Stomach (tissue), 9 donors: Measurements from ENCODE around the gene CDHR3. TPM values are rescaled to one million over a fixed set of nuclear protein-coding genes. Genes with fewer than 3 reads are reported as not detected.

Experiments used
- DNase-seq, 2 donors: peaks; one replicate each; pipeline versions ENCODE4 v3.0.0 to v3.0.0-alpha.2; 2013 to 2019
- H3K27ac ChIP-seq, 5 donors: fragments of 200-600 bp in 4 of 5; sonication (generic) in 4 of 5; one replicate each; pipeline ENCODE4 v1.5.1; 2013 to 2019; ENCODE audit warnings: mild to moderate bottlenecking in 1 of 5, moderate library complexity in 1 of 5
- H3K27me3 ChIP-seq, 3 donors: fragments of 200-600 bp; sonication (generic); one replicate each; pipeline ENCODE4 v1.5.1; 2017 to 2019; ENCODE audit warnings: mixed run types in 1 of 3
- H3K36me3 ChIP-seq, 4 donors: fragments of 200-600 bp; sonication (generic); 1 replicate in 3 of 4; 2 replicates in 1 of 4; pipeline ENCODE4 v1.5.1; 2016 to 2019
- H3K4me1 ChIP-seq, 4 donors: fragments of 200-600 bp; sonication (generic); one replicate each; pipeline ENCODE4 v1.5.1; 2016 to 2019
- H3K4me3 ChIP-seq, 4 donors: fragments of 200-600 bp; sonication (generic) in 3 of 4; one replicate each; pipeline ENCODE4 v1.5.1; 2016 to 2019; ENCODE audit warnings: mild to moderate bottlenecking in 1 of 4
- H3K9me3 ChIP-seq, 4 donors: fragments of 200-600 bp; sonication (generic); one replicate each; pipeline ENCODE4 v1.5.1; 2016 to 2019
- CTCF ChIP-seq, 7 experiments: fragments of 450-650 bp in 4 of 7; fragments of 200-600 bp in 3 of 7; sonication (generic) in 3 of 7; IDR thresholded peaks; one replicate each; pipeline ENCODE4 v1.5.1; 2016 to 2019; ENCODE audit warnings: antibody characterized with exemption in 7 of 7, control low read depth in 2 of 7, mild to moderate bottlenecking in 1 of 7
- EP300 ChIP-seq: sonication (generic); formaldehyde crosslinking; IDR thresholded peaks from one replicate; pipeline ENCODE4 v1.6.1; 2017; ENCODE audit warnings: antibody characterized with exemption
- POLR2A ChIP-seq, 4 donors: fragments of 450-650 bp; IDR thresholded peaks; one replicate each; pipeline ENCODE4 v1.6.1; 2016; ENCODE audit warnings: antibody characterized with exemption in 4 of 4, control low read depth in 2 of 4, mild to moderate bottlenecking in 1 of 4, moderate library complexity in 1 of 4
- POLR2AphosphoS5 ChIP-seq, 3 donors: sonication (generic); formaldehyde crosslinking; IDR thresholded peaks; one replicate each; pipeline ENCODE4 v1.6.1; 2016; ENCODE audit warnings: antibody characterized with exemption in 3 of 3
- WGBS, 5 donors: extraction: QIAGEN DNeasy Blood & Tissue Kit in 3 of 5; methylation state at CpG; one replicate each; pipeline versions ENCODE4 v1.1.5 to v1.1.7; 2013 to 2018; 5-methylcytosine and 5-hydroxymethylcytosine counted together
- intact Hi-C: fragments of 100-400 bp; cut with DNase I; formaldehyde crosslinking; loops from one replicate; pipeline ENCODE4 v1.15.1; 2023; ENCODE audit warnings: low total_unique reads
- polyA plus RNA-seq, 3 donors: library from polyadenylated mRNA; stranded (reverse); fragments of 200-250 nt; gene quantifications; one replicate each; pipeline ENCODE4 v1.2.3, GENCODE V29; 2013
- total RNA-seq, 5 donors: library from RNA; depleted of rRNA; stranded (reverse); fragments of >200 nt; gene quantifications; one replicate each; pipeline versions ENCODE4 v1.1.0 to v1.2.3, GENCODE V29; 2014 to 2016
- donor health status: healthy with polysubstance abuse.
- donor health status: Bipolar disorder and iron deficiency.
- donor health status: healthy.

CDHR3 gene
- total and polyA plus RNA-seq, 8 donors, result 1.2 to 62.5 (median 10.6) TPM

GRCh38 chr7:105941596-105941995, 21.5 kb upstream of the CDHR3 start:
- H3K4me3 ChIP-seq, result no peak overlapping the region
- TF ChIP-seq POLR2AphosphoS5 (IDR thresholded peaks at IDR 0.05) (no peak), POLR2A (IDR thresholded peaks at IDR 0.05) (no peak), EP300 (no peak), CTCF (IDR thresholded peaks at IDR 0.05) (no peak)
- no peaks in the 10 kb centered on the region for H3K4me1 ChIP-seq
- H3K27ac ChIP-seq, result no peak overlapping the region
- H3K27me3 ChIP-seq, result no peaks in the 10 kb centered on the region
- no peaks in the 10 kb centered on the region for H3K9me3 ChIP-seq
- intact Hi-C loops, result no loop called here
- no peaks in the 10 kb centered on the region for H3K36me3 ChIP-seq
- no peak for DNase-seq

GRCh38 chr7:105943486-105943885, 19.6 kb upstream of the CDHR3 start:
- WGBS, 5 donors, result 65 to 74% (median 69%) methylated on average over 2 of the region's 2 CpGs
- Histone ChIP-seq H3K9me3 (no peaks in the 10 kb centered on the region), H3K36me3 (no peaks in the 10 kb centered on the region), H3K4me3 (no peak overlapping the region), H3K27ac (no peak overlapping the region), H3K27me3 (no peaks in the 10 kb centered on the region), H3K4me1 (no peaks in the 10 kb centered on the region)
- intact Hi-C loops, result no loop called here
- DNase-seq, result no peak
- TF ChIP-seq CTCF (IDR thresholded peaks at IDR 0.05), result no peak
- no peak for TF ChIP-seq POLR2AphosphoS5 (IDR thresholded peaks at IDR 0.05)
- TF ChIP-seq POLR2A (IDR thresholded peaks at IDR 0.05), result no peak
- no peak for TF ChIP-seq EP300

- no peak overlapping the region for H3K4me3 ChIP-seq
- H3K27ac ChIP-seq, result no peak overlapping the region
- no peaks in the 10 kb centered on the region for H3K9me3 ChIP-seq
- H3K36me3 ChIP-seq, result no peaks in the 10 kb centered on the region
- H3K4me1 ChIP-seq, result no peaks in the 10 kb centered on the region
- DNase-seq, result no peak
- TF ChIP-seq POLR2AphosphoS5 (IDR thresholded peaks at IDR 0.05), result no peak
- no peak for TF ChIP-seq POLR2A (IDR thresholded peaks at IDR 0.05)
- TF ChIP-seq EP300, result no peak
- no peak for TF ChIP-seq CTCF (IDR thresholded peaks at IDR 0.05)
- no peaks in the 10 kb centered on the region for H3K27me3 ChIP-seq
- 86 to 93% (median 92%) methylated on average over 8 to 9 of the region's 9 CpGs for WGBS, 5 donors
- intact Hi-C loops, result no loop called here
Measured at GRCh38 chr7:105945848-105946247, 17.2 kb upstream of the CDHR3 start.

GRCh38 chr7:105951597-105951996, 11.5 kb upstream of the CDHR3 start:
- no peak for TF ChIP-seq EP300
- TF ChIP-seq CTCF (IDR thresholded peaks at IDR 0.05), result no peak
- TF ChIP-seq POLR2AphosphoS5 (IDR thresholded peaks at IDR 0.05), result no peak
- TF ChIP-seq POLR2A (IDR thresholded peaks at IDR 0.05), result no peak
- intact Hi-C loops, result no loop called here

More at GRCh38 chr7:105951597-105951996, 11.5 kb upstream of the CDHR3 start:
- H3K36me3 ChIP-seq, result no peaks in the 10 kb centered on the region
- no peak overlapping the region for H3K27ac ChIP-seq
- H3K4me3 ChIP-seq, result no peak overlapping the region
- H3K9me3 ChIP-seq, result peaks cover 0 to 19% (median 8%) of the 10 kb centered on the region in 4 donors
- H3K27me3 ChIP-seq, result peaks cover 0 to 5% (median 0%) of the 10 kb centered on the region in 3 donors
- WGBS, 5 donors, result 94 to 99% (median 98%) methylated on average over 2 of the region's 2 CpGs
- DNase-seq, result no peak
- no peaks in the 10 kb centered on the region for H3K4me1 ChIP-seq
